ENCODE data around the gene EIF4G1.
A peak's percentile ranks its signal among the peaks of the same experiment; 100 is the strongest.
"Not testable (repeated sequence)": the region's sequence is repeated elsewhere in the genome, so short reads cannot be mapped to it uniquely, and the experiment has no call there.

EIF4G1 gene, protein sequence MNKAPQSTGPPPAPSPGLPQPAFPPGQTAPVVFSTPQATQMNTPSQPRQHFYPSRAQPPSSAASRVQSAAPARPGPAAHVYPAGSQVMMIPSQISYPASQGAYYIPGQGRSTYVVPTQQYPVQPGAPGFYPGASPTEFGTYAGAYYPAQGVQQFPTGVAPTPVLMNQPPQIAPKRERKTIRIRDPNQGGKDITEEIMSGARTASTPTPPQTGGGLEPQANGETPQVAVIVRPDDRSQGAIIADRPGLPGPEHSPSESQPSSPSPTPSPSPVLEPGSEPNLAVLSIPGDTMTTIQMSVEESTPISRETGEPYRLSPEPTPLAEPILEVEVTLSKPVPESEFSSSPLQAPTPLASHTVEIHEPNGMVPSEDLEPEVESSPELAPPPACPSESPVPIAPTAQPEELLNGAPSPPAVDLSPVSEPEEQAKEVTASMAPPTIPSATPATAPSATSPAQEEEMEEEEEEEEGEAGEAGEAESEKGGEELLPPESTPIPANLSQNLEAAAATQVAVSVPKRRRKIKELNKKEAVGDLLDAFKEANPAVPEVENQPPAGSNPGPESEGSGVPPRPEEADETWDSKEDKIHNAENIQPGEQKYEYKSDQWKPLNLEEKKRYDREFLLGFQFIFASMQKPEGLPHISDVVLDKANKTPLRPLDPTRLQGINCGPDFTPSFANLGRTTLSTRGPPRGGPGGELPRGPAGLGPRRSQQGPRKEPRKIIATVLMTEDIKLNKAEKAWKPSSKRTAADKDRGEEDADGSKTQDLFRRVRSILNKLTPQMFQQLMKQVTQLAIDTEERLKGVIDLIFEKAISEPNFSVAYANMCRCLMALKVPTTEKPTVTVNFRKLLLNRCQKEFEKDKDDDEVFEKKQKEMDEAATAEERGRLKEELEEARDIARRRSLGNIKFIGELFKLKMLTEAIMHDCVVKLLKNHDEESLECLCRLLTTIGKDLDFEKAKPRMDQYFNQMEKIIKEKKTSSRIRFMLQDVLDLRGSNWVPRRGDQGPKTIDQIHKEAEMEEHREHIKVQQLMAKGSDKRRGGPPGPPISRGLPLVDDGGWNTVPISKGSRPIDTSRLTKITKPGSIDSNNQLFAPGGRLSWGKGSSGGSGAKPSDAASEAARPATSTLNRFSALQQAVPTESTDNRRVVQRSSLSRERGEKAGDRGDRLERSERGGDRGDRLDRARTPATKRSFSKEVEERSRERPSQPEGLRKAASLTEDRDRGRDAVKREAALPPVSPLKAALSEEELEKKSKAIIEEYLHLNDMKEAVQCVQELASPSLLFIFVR (N-terminal part only)

DNA sequence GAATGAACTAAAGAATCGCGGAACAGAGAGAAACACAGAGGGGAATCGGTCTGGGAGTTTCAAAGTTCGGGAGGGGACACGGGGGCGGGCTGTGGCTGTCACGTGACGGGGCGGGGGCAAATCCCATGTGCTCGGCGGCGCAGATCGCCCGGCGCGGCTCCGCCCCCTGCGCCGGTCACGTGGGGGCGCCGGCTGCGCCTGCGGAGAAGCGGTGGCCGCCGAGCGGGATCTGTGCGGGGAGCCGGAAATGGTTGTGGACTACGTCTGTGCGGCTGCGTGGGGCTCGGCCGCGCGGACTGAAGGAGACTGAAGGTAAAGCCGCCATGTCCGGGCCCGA, at the start of gene EIF4G1:
TSS of gene EIF4G1 (plus strand) at position 244 of the 337 bp plus-strand sequence. CDS start 1,191 bp downstream, outside the sequence.
- Mint-ChIP-seq H3K36me3 (ENCODE audit: low read depth) (peaks cover 21% of the 10 kb centered on the region), H3K27me3 (ENCODE audit: low read depth) (no peaks in the 10 kb centered on the region), H3K4me3 (peak within 1 kb of the TSS; percentile 88), H3K4me1 (ENCODE audit: low read depth) (peaks cover 24% of the 10 kb centered on the region), H3K9me3 (no peaks in the 10 kb centered on the region), H3K27ac (peak within 1 kb of the TSS; percentile 83)

DNA sequence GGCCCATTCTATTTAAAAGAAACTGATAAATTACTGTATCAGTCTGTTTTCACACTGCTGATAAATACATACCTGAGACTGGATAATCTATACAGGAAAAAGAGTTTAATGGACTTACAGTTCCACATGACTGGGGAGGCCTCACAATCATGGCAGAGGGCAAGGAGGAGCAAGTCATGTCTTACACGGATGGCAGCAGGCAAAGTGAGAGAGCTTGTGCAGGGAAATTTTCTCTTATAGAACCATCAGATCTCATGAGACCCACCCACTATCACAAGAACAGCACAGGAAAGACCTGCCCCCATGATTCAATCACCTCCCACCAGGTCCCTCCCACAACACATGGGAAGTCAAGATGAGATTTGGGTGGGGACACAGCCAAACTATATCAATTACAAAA, 47.2 kb upstream of the EIF4G1 start:
- not testable (repeated sequence) for H3K27ac Mint-ChIP-seq; H3K4me3 Mint-ChIP-seq; H3K36me3 Mint-ChIP-seq (ENCODE audit: low read depth); H3K4me1 Mint-ChIP-seq (ENCODE audit: low read depth); H3K9me3 Mint-ChIP-seq
- H3K27me3 Mint-ChIP-seq (ENCODE audit: low read depth), result peaks cover 37% of the 10 kb centered on the region

DNA sequence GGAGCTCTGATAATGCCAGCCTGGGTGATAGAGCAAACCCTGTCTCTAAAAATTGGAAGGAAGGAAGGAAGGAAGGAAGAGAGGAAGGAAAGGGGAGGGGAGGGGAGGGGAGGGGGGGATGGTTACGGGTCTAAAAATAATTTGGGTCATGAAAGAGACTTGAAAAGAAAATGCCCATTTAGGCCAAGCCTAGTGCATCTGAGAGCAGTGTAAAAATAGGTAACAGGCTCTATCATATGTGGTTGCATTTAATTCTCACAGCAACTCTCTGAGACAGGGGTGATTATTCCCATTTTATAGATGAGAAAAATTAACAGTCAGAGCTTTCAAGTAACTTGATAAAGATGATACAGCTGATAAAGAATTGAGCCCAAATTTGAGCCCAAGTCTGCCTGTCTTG, 42.1 kb upstream of the EIF4G1 start:
- Mint-ChIP-seq H3K27me3 (ENCODE audit: low read depth) (peaks cover 48% of the 10 kb centered on the region), H3K27ac (no peak overlapping the region), H3K36me3 (ENCODE audit: low read depth) (no peaks in the 10 kb centered on the region), H3K4me3 (no peak overlapping the region), H3K4me1 (ENCODE audit: low read depth) (peaks cover 3% of the 10 kb centered on the region), H3K9me3 (no peaks in the 10 kb centered on the region)

DNA sequence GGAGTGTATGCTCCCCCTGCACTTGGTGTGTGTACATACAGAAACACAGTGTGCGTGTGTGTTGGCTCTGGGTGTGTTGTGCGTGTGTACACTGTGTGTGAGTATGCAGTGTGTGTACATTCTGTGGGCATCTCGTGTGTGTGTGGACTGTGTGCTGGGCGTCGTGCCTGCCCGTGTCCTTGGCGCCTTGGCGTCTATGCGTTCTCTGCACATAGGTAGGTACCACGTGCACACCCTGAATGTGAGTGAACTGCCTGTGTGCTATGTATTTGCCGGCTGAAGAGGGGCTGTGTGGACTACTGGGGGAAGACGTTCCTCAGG, 39.1 kb upstream of the EIF4G1 start:
- no peaks in the 10 kb centered on the region for H3K36me3 Mint-ChIP-seq (ENCODE audit: low read depth)
- no peak overlapping the region for H3K27ac Mint-ChIP-seq
- H3K9me3 Mint-ChIP-seq, result no peaks in the 10 kb centered on the region
- no peak overlapping the region for H3K4me3 Mint-ChIP-seq
- peaks cover 3% of the 10 kb centered on the region for H3K4me1 Mint-ChIP-seq (ENCODE audit: low read depth)
- H3K27me3 Mint-ChIP-seq (ENCODE audit: low read depth), result peaks cover 53% of the 10 kb centered on the region

DNA sequence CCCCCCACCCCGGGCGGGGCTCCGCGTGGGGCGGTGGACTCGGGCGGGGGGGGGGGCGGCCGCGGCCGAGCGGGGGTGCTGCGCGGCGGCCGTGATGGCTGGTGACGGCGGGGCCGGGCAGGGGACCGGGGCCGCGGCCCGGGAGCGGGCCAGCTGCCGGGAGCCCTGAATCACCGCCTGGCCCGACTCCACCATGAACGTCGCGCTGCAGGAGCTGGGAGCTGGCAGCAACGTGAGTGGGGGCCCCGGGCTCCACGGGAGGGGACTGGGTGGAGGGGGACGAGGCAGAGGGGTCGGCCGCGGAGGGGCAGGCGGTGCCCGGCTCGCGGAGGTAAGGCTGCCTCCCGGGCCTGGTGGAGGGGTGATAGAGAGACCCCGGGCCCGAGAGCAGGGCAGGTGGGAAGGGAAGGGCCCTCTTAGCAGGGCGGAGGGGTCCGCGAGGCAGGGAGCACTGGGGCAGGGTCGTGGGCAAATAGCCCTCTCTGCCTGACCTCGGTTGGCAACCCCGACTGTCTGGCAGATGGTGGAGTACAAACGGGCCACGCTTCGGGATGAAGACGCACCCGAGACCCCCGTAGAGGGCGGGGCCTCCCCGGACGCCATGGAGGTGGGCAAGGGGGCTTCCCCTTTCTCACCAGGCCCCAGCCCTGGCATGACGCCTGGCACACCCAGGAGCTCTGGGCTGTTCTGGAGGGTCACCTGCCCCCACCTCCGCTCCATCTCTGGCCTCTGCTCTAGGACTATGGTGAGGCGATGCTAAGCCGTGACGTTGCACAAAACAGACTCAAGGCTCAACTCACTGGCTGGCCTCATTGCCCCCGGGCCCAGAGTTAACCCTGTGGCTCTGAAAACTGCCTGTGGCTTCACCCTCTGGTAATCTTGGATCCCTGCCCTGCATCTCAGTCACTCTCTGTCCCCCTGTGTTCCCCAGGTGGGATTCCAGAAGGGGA, 38.2 kb upstream of the EIF4G1 start, which contains the start of gene ECE2:
TSS of gene ECE2 (plus strand) at position 62 of the 950 bp plus-strand sequence. CDS start at position 194, 132 bp downstream.
- Mint-ChIP-seq H3K4me1 (ENCODE audit: low read depth) (peaks cover 3% of the 10 kb centered on the region), H3K4me3 (no peak within 1 kb of the TSS), H3K9me3 (no peaks in the 10 kb centered on the region), H3K27ac (no peak within 1 kb of the TSS), H3K36me3 (ENCODE audit: low read depth) (no peaks in the 10 kb centered on the region), H3K27me3 (ENCODE audit: low read depth) (peaks cover 53% of the 10 kb centered on the region)

DNA sequence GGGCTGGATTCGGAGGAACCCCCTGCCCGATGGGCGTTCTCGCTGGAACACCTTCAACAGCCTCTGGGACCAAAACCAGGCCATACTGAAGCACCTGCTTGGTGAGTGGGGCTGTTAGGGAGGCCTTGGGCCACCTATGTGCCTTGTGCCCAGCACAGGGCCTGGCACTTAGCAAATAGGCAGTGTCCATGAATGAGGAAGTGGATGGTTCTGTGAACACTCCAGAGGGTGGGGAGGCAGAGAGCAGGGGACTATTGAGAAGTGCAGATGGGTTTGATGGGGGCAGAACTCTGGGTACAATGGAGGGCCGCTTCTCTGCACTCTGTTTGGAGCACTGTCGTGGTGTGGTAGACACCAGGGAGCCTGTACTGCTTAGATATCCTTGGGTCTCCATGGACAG, 37.0 kb upstream of the EIF4G1 start:
- H3K9me3 Mint-ChIP-seq, result no peaks in the 10 kb centered on the region
- H3K27ac Mint-ChIP-seq, result no peak overlapping the region
- H3K27me3 Mint-ChIP-seq (ENCODE audit: low read depth), result peaks cover 43% of the 10 kb centered on the region
- peaks cover 3% of the 10 kb centered on the region for H3K4me1 Mint-ChIP-seq (ENCODE audit: low read depth)
- no peak overlapping the region for H3K4me3 Mint-ChIP-seq
- no peaks in the 10 kb centered on the region for H3K36me3 Mint-ChIP-seq (ENCODE audit: low read depth)

DNA sequence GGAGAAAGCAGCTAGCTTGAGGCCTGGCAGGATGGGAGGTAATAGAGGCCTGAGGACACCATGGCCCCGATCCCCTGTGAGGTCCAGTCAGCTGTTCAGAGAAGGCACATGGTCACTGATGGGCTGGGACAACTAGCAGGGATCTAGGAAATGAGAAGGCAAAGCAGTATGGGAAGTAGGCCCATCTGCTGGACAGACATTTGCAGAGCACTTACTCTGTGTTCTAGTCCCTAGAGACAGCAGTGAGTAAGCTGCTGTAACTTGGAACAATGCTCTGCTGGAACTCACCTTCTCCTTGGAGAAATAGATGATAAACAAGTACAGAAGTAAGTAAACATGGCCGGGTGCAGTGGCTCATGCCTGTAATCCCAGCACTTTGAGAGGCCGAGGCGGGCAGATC, 31.5 kb upstream of the EIF4G1 start:
- Mint-ChIP-seq H3K4me1 (ENCODE audit: low read depth) (no peaks in the 10 kb centered on the region), H3K9me3 (no peaks in the 10 kb centered on the region)

DNA sequence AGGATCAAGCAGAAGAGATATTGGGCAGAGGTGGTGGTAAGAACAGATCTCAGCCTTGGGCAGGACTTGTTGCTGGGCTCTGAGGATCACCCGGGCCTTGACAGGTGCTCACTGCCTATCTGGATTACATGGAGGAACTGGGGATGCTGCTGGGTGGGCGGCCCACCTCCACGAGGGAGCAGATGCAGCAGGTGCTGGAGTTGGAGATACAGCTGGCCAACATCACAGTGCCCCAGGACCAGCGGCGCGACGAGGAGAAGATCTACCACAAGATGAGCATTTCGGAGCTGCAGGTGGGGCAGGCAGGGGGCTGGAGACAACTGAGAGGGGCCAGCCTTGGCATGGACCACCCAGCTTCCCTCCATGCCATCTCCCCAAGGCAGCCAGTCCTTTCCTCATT, 30.7 kb upstream of the EIF4G1 start:
- H3K4me1 Mint-ChIP-seq (ENCODE audit: low read depth), result no peaks in the 10 kb centered on the region
- H3K9me3 Mint-ChIP-seq, result no peaks in the 10 kb centered on the region
- no peak overlapping the region for H3K4me3 Mint-ChIP-seq
- no peaks in the 10 kb centered on the region for H3K36me3 Mint-ChIP-seq (ENCODE audit: low read depth)
- H3K27me3 Mint-ChIP-seq (ENCODE audit: low read depth), result peaks cover 18% of the 10 kb centered on the region
- no peak overlapping the region for H3K27ac Mint-ChIP-seq

More for the DNA sequence above, 31.5 kb upstream of the EIF4G1 start:
- peaks cover 18% of the 10 kb centered on the region for H3K27me3 Mint-ChIP-seq (ENCODE audit: low read depth)
- no peak overlapping the region for H3K27ac Mint-ChIP-seq
- no peaks in the 10 kb centered on the region for H3K36me3 Mint-ChIP-seq (ENCODE audit: low read depth)
- H3K4me3 Mint-ChIP-seq, result no peak overlapping the region

DNA sequence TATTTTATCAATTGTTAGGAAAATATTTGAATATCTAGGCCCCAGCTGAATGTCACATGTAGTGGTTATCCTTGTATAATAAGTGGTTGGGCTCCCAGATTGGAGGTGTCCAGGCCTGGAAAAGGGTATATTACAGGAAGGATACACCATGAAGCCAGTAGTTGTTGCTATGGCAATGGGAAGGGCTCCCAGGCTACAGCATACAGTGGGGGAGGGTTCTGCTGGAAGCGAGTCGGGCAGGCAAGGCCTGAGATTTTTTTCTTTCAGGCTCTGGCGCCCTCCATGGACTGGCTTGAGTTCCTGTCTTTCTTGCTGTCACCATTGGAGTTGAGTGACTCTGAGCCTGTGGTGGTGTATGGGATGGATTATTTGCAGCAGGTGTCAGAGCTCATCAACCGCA, 29.7 kb upstream of the EIF4G1 start:
- H3K36me3 Mint-ChIP-seq (ENCODE audit: low read depth), result no peaks in the 10 kb centered on the region
- H3K9me3 Mint-ChIP-seq, result no peaks in the 10 kb centered on the region
- H3K27me3 Mint-ChIP-seq (ENCODE audit: low read depth), result peaks cover 16% of the 10 kb centered on the region
- H3K4me1 Mint-ChIP-seq (ENCODE audit: low read depth), result no peaks in the 10 kb centered on the region
- H3K4me3 Mint-ChIP-seq, result no peak overlapping the region
- no peak overlapping the region for H3K27ac Mint-ChIP-seq

DNA sequence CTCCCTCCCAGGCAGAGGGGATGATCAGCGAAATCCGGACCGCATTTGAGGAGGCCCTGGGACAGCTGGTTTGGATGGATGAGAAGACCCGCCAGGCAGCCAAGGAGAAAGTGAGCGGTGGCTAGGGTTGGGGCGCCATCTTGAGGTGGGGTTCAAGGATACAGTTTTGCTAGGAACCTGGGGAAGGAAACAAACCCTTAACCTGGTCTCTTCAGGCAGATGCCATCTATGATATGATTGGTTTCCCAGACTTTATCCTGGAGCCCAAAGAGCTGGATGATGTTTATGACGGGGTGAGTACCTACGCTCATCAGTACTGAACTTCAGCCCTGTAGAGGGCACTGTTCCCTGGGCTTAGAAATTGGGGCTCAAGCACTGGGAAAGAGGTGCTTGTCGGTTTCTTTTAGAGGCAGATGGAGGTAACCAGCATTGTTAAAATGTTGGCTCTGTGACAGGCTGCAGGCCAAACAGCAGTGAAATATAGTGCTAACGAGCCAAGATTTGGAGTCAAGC, 24.9 kb upstream of the EIF4G1 start:
- peaks cover 15% of the 10 kb centered on the region for H3K27me3 Mint-ChIP-seq (ENCODE audit: low read depth)
- H3K4me1 Mint-ChIP-seq (ENCODE audit: low read depth), result no peaks in the 10 kb centered on the region
- H3K36me3 Mint-ChIP-seq (ENCODE audit: low read depth), result no peaks in the 10 kb centered on the region
- no peaks in the 10 kb centered on the region for H3K9me3 Mint-ChIP-seq
- no peak overlapping the region for H3K27ac Mint-ChIP-seq
- H3K4me3 Mint-ChIP-seq, result no peak overlapping the region

DNA sequence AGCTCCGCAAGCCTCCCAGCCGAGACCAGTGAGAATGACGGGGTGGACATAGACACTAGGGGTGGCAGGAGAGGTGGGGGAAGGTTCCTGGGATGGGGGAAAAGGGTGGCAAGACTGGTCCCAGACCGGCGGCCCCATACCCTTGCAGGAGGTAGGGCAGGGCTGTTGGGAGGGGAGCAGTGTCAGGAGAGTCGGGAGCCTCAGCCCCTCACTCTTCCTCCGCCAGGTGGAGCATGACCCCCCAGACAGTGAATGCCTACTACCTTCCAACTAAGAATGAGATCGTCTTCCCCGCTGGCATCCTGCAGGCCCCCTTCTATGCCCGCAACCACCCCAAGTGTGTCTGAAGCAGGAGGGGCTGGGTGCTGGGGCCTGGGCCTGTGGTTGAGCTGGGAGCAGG, 24.1 kb upstream of the EIF4G1 start:
- Mint-ChIP-seq H3K27me3 (ENCODE audit: low read depth) (peaks cover 15% of the 10 kb centered on the region), H3K27ac (no peak overlapping the region), H3K4me3 (no peak overlapping the region), H3K36me3 (ENCODE audit: low read depth) (no peaks in the 10 kb centered on the region), H3K9me3 (no peaks in the 10 kb centered on the region), H3K4me1 (ENCODE audit: low read depth) (no peaks in the 10 kb centered on the region)

DNA sequence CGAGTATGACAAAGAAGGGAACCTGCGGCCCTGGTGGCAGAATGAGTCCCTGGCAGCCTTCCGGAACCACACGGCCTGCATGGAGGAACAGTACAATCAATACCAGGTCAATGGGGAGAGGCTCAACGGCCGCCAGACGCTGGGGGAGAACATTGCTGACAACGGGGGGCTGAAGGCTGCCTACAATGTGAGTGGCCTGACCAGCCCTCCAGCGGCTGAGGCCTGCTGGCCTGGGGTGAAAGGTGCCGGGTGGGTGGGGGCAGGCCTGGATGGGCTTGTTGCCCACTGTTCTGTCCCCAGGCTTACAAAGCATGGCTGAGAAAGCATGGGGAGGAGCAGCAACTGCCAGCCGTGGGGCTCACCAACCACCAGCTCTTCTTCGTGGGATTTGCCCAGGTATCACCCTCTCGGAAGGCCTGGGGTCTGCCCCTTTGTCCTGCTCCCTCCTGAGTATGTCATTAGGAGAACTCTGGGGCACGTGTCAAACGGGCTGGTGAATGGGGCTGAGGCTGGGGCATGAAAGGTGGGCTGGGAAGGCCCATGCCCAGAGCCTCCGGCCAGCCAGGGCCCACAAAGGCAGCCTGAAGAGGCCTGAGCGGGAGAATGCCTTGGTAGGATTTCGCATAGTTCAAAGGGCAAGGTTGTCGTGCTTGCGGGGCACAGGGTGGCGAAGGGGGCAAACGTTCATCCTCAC, 23.2 kb upstream of the EIF4G1 start:
- Mint-ChIP-seq H3K27ac (no peak overlapping the region), H3K36me3 (ENCODE audit: low read depth) (no peaks in the 10 kb centered on the region), H3K27me3 (ENCODE audit: low read depth) (peaks cover 12% of the 10 kb centered on the region), H3K4me1 (ENCODE audit: low read depth) (no peaks in the 10 kb centered on the region), H3K4me3 (no peak overlapping the region), H3K9me3 (no peaks in the 10 kb centered on the region)
